ENCODE results near the gene ADAM17.
A peak's percentile ranks its signal among the peaks of the same experiment; 100 is the strongest.
"Not testable (repeated sequence)": the region's sequence is repeated elsewhere in the genome, so short reads cannot be mapped to it uniquely, and the experiment has no call there.

ADAM17 gene

DNA sequence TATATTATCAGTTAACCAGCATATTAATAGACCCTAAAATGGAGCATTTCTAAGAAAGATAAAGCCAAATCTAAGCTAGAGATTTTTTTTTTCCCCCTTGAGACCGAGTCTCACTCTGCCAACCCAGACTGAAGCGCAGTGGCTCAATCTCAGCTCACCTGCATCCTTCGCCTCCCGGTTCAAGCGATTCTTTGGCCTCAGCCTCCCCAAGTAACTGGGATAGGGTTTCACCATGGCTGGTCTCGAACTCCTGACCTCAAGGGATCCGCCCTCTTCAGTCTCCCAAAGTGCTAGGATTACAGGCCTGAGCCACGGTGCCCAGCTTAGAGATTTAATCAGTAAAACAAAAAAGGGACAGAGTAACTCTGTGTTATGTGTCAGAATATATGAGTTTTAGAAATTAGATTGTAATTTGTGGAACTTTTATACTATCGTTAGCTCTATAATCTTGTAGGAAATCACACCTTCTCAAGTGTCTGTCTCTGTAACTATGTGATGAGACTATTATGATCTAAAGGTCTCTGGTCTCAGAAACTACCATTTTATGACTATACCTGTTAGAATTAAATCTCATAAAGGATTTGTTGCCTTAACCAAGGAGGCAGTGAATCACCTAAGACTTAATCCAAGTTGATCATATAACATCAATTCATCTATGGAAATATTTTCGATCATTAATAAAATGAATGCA is 41.1 kb upstream of the ADAM17 start:
- no peaks in the 10 kb centered on the region for H3K27me3 ChIP-seq (ENCODE audit: insufficient read depth, poor library complexity, severe bottlenecking)

DNA sequence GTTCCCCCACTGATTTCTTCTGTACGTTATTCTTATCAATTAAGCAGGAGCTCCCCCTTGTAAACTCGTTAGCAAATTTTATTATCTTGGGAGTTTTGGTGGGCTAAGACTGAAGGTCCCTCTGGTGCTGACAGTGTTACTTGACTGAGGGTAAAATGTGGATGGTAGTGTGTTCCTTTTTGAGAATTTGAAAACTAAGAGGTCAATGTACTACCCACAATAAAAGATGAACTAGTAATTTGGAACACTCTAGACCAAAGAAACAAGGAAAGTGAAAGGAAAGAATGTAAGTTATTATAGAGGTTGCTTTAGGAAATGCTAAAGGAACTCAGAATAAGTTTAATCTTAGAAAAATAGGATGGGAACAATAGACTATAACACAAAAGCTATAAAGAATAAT is 40.1 kb upstream of the ADAM17 start:
- TF ChIP-seq, protein P1, sequence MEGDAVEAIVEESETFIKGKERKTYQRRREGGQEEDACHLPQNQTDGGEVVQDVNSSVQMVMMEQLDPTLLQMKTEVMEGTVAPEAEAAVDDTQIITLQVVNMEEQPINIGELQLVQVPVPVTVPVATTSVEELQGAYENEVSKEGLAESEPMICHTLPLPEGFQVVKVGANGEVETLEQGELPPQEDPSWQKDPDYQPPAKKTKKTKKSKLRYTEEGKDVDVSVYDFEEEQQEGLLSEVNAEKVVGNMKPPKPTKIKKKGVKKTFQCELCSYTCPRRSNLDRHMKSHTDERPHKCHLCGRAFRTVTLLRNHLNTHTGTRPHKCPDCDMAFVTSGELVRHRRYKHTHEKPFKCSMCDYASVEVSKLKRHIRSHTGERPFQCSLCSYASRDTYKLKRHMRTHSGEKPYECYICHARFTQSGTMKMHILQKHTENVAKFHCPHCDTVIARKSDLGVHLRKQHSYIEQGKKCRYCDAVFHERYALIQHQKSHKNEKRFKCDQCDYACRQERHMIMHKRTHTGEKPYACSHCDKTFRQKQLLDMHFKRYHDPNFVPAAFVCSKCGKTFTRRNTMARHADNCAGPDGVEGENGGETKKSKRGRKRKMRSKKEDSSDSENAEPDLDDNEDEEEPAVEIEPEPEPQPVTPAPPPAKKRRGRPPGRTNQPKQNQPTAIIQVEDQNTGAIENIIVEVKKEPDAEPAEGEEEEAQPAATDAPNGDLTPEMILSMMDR (IDR thresholded peaks at IDR 0.05; ENCODE audit: poor library complexity, severe bottlenecking): no peak
- Histone ChIP-seq H3K36me3 (ENCODE audit: low read depth) (peaks cover 53% of the 10 kb centered on the region), H3K4me3 (ENCODE audit: severe bottlenecking) (no peak overlapping the region), H3K9me3 (ENCODE audit: severe bottlenecking) (peaks cover 14% of the 10 kb centered on the region), H3K27me3 (ENCODE audit: insufficient read depth, poor library complexity, severe bottlenecking) (no peaks in the 10 kb centered on the region), H3K27ac (ENCODE audit: poor library complexity, severe bottlenecking) (peak overlapping the region; percentile 33), H3K4me1 (ENCODE audit: insufficient read depth, poor library complexity, severe bottlenecking) (peaks cover 35% of the 10 kb centered on the region)
- DNase-seq (ENCODE audit: low spot score): no peak
- no peak for ATAC-seq (ENCODE audit: low read depth)

More for the DNA sequence above, 41.1 kb upstream of the ADAM17 start:
- TF ChIP-seq, protein P1 (IDR thresholded peaks at IDR 0.05; ENCODE audit: poor library complexity, severe bottlenecking): no peak
- ATAC-seq (ENCODE audit: low read depth): no peak
- H3K9me3 ChIP-seq (ENCODE audit: severe bottlenecking): peaks cover 20% of the 10 kb centered on the region
- no peak overlapping the region for H3K27ac ChIP-seq (ENCODE audit: poor library complexity, severe bottlenecking)
- peaks cover 53% of the 10 kb centered on the region for H3K36me3 ChIP-seq (ENCODE audit: low read depth)
- no peak for DNase-seq (ENCODE audit: low spot score)
- peaks cover 25% of the 10 kb centered on the region for H3K4me1 ChIP-seq (ENCODE audit: insufficient read depth, poor library complexity, severe bottlenecking)
- H3K4me3 ChIP-seq (ENCODE audit: severe bottlenecking): no peak overlapping the region

DNA sequence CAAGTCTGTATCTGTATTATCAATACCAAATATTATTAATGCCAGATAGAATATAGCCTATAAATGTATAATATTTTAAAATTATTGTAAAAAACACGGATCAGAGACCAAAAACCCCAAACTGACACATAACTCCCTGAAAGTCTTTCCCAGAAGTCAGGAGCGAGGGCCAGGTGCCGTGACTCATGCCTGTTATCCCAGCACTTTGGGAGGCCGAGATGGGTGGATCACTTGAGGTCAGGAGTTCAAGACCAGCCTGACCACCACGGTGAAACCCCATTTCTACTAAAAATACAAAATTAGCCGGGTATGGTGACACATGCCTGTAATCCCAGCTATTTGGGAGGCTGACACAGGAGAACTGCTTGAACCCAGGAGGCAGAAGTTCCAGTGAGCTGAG is 39.6 kb upstream of the ADAM17 start:
- 0 out of 3 replicates have a peak, but pooled peaks have one; percentile 24 for ATAC-seq (ENCODE audit: low read depth)
- Histone ChIP-seq H3K27ac (ENCODE audit: poor library complexity, severe bottlenecking) (peak overlapping the region; percentile 33), H3K4me1 (ENCODE audit: insufficient read depth, poor library complexity, severe bottlenecking) (peaks cover 38% of the 10 kb centered on the region), H3K36me3 (ENCODE audit: low read depth) (peaks cover 53% of the 10 kb centered on the region), H3K9me3 (ENCODE audit: severe bottlenecking) (peaks cover 12% of the 10 kb centered on the region)
- H3K4me3 ChIP-seq (ENCODE audit: severe bottlenecking); DNase-seq (ENCODE audit: low spot score); H3K27me3 ChIP-seq (ENCODE audit: insufficient read depth, poor library complexity, severe bottlenecking): not testable (repeated sequence)

DNA sequence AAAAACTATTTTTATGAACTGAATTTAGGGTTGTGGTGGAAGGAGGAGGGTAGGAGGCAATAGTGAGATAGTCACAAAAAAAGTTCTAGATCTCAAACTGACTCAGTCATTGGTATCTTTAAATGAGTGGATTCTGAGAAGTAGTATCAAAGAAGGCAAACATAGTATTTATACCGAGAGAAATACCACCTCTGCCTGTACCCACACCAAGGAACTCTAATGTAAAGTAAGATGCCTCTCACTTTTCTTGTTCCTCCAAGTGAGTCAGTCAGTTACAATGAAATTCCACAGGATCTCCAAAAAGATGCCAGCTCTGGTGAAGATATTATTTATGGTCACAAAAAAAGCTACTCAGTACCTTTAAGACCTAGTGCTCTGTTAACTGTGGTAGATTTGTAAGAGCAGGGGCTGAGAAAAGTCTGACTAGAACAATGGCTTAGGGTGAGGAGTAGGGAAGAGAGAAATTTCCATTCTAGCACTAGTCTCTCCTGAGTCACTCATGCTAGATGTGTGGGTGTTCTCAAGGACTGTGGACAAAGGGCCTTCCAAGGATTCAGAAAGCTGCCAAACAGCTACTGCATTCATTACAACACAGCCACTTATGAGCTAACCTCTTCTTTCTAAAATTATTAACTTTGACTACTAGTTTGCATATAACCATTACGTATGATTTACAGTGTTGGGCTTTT is 38.9 kb upstream of the ADAM17 start:
- H3K36me3 ChIP-seq (ENCODE audit: low read depth): peaks cover 53% of the 10 kb centered on the region
- DNase-seq (ENCODE audit: low spot score) (no peak), ATAC-seq (ENCODE audit: low read depth) (peak; percentile 98)
- H3K4me1 ChIP-seq (ENCODE audit: insufficient read depth, poor library complexity, severe bottlenecking): peaks cover 38% of the 10 kb centered on the region
- TF ChIP-seq, protein P1 (IDR thresholded peaks at IDR 0.05; ENCODE audit: poor library complexity, severe bottlenecking): no peak
- no peaks in the 10 kb centered on the region for H3K27me3 ChIP-seq (ENCODE audit: insufficient read depth, poor library complexity, severe bottlenecking)
- H3K4me3 ChIP-seq (ENCODE audit: severe bottlenecking): no peak overlapping the region
- peaks cover 4% of the 10 kb centered on the region for H3K9me3 ChIP-seq (ENCODE audit: severe bottlenecking)
- peak overlapping the region; percentile 33 for H3K27ac ChIP-seq (ENCODE audit: poor library complexity, severe bottlenecking)

DNA sequence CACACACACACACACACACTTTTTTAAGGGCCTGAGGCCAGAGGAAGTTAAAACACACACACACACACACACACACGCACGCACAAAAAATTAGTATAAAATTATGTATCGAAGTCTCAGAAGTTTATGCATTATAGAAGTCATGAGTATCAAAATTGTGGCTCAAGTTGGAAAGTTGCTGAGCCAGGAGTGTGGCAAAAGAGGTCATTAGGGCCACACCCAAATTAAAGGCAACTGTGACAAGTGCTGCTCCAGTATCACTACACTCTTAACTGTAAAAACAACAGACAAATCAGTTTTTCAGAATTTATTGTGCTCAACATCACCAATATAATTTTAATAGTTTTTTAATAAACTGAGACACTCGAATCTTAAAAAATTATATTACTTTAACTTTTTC is 38.3 kb upstream of the ADAM17 start:
- ATAC-seq (ENCODE audit: low read depth): no peak
- no peak overlapping the region for H3K4me3 ChIP-seq (ENCODE audit: severe bottlenecking)
- H3K4me1 ChIP-seq (ENCODE audit: insufficient read depth, poor library complexity, severe bottlenecking): peaks cover 38% of the 10 kb centered on the region
- no peaks in the 10 kb centered on the region for H3K9me3 ChIP-seq (ENCODE audit: severe bottlenecking)
- TF ChIP-seq, protein P1 (IDR thresholded peaks at IDR 0.05; ENCODE audit: poor library complexity, severe bottlenecking): no peak
- no peak for DNase-seq (ENCODE audit: low spot score)
- H3K36me3 ChIP-seq (ENCODE audit: low read depth): peaks cover 53% of the 10 kb centered on the region
- peak overlapping the region; percentile 33 for H3K27ac ChIP-seq (ENCODE audit: poor library complexity, severe bottlenecking)
- no peaks in the 10 kb centered on the region for H3K27me3 ChIP-seq (ENCODE audit: insufficient read depth, poor library complexity, severe bottlenecking)

All from RWPE2 (cell line).